Stomach (tissue), 19 donors: ENCODE data around the gene WBP1. TPM values are rescaled to one million over a fixed set of nuclear protein-coding genes. Genes with fewer than 3 reads are reported as not detected.

Experiments
- DNase-seq, 2 donors: peaks; one replicate each; pipeline versions ENCODE4 v3.0.0 to v3.0.0-alpha.2; 2013 to 2019
- H3K27ac ChIP-seq, 5 donors: fragments of 200-600 bp in 4 of 5; sonication (generic) in 4 of 5; one replicate each; pipeline ENCODE4 v1.5.1; 2013 to 2019; ENCODE audit warnings: mild to moderate bottlenecking in 1 of 5, moderate library complexity in 1 of 5
- H3K27me3 ChIP-seq, 3 donors: fragments of 200-600 bp; sonication (generic); one replicate each; pipeline ENCODE4 v1.5.1; 2017 to 2019; ENCODE audit warnings: mixed run types in 1 of 3
- H3K36me3 ChIP-seq, 4 donors: fragments of 200-600 bp; sonication (generic); 1 replicate in 3 of 4; 2 replicates in 1 of 4; pipeline ENCODE4 v1.5.1; 2016 to 2019
- H3K4me1 ChIP-seq, 4 donors: fragments of 200-600 bp; sonication (generic); one replicate each; pipeline ENCODE4 v1.5.1; 2016 to 2019
- H3K4me3 ChIP-seq, 4 donors: fragments of 200-600 bp; sonication (generic) in 3 of 4; one replicate each; pipeline ENCODE4 v1.5.1; 2016 to 2019; ENCODE audit warnings: mild to moderate bottlenecking in 1 of 4
- H3K9me3 ChIP-seq, 4 donors: fragments of 200-600 bp; sonication (generic); one replicate each; pipeline ENCODE4 v1.5.1; 2016 to 2019
- EP300 ChIP-seq: sonication (generic); formaldehyde crosslinking; IDR thresholded peaks from one replicate; pipeline ENCODE4 v1.6.1; 2017; ENCODE audit warnings: antibody characterized with exemption
- POLR2A ChIP-seq, 4 donors: fragments of 450-650 bp; IDR thresholded peaks; one replicate each; pipeline ENCODE4 v1.6.1; 2016; ENCODE audit warnings: antibody characterized with exemption in 4 of 4, control low read depth in 2 of 4, mild to moderate bottlenecking in 1 of 4, moderate library complexity in 1 of 4
- POLR2AphosphoS5 ChIP-seq, 3 donors: sonication (generic); formaldehyde crosslinking; IDR thresholded peaks; one replicate each; pipeline ENCODE4 v1.6.1; 2016; ENCODE audit warnings: antibody characterized with exemption in 3 of 3
- WGBS, 5 donors: extraction: QIAGEN DNeasy Blood & Tissue Kit in 3 of 5; methylation state at CpG; one replicate each; pipeline versions ENCODE4 v1.1.5 to v1.1.7; 2013 to 2018; 5-methylcytosine and 5-hydroxymethylcytosine counted together
- intact Hi-C: fragments of 100-400 bp; cut with DNase I; formaldehyde crosslinking; loops from one replicate; pipeline ENCODE4 v1.15.1; 2023; ENCODE audit warnings: low total_unique reads
- long read RNA-seq, 10 donors: transcript quantifications; one replicate each; lab custom pipeline, GENCODE V29; 2026
- polyA plus RNA-seq, 3 donors: library from polyadenylated mRNA; stranded (reverse); fragments of 200-250 nt; gene quantifications; one replicate each; pipeline ENCODE4 v1.2.3, GENCODE V29; 2013
- total RNA-seq, 5 donors: library from RNA; depleted of rRNA; stranded (reverse); fragments of >200 nt; gene quantifications; one replicate each; pipeline versions ENCODE4 v1.1.0 to v1.2.3, GENCODE V29; 2014 to 2016
- TF ChIP-seq, protein P1 (sequence below), 7 experiments: fragments of 450-650 bp in 4 of 7; fragments of 200-600 bp in 3 of 7; sonication (generic) in 3 of 7; IDR thresholded peaks; one replicate each; pipeline ENCODE4 v1.5.1; 2016 to 2019; ENCODE audit warnings: antibody characterized with exemption in 7 of 7, control low read depth in 2 of 7, mild to moderate bottlenecking in 1 of 7
- donor health status: healthy with polysubstance abuse.
- donor health status: Bipolar disorder and iron deficiency.
- donor health status: healthy.

WBP1 gene
- total RNA-seq, result 10 to 100 TPM in 4 of 5 donors, 1 to 10 TPM in 1; 1.8 to 59.4 (median 21.7) TPM
- 10 to 100 TPM; 78.9 to 82.4 (median 82.3) TPM for polyA plus RNA-seq
- long read RNA-seq, donor 1, transcript WBP1-201 (4 exons, 1,294 nt), result major isoform, 13 of 15 reads
- long read RNA-seq, donor 1, partial matches to known transcripts, result 0 of 15 reads
- long read RNA-seq, donor 1, other reads (novel, unspliced or antisense), result 0 of 15 reads
- long read RNA-seq, donor 2, transcript WBP1-201 (4 exons, 1,294 nt), result major isoform, 11 of 18 reads
- long read RNA-seq, donor 2, partial matches to known transcripts, result 0 of 18 reads
- long read RNA-seq, donor 2, other reads (novel, unspliced or antisense), result 0 of 18 reads
- long read RNA-seq, donor 3, transcript WBP1-201 (4 exons, 1,294 nt), result major isoform, 6 of 18 reads
- long read RNA-seq, donor 3, partial matches to known transcripts, result 7 of 18 reads
- long read RNA-seq, donor 3, other reads (novel, unspliced or antisense), result 0 of 18 reads
- long read RNA-seq, donor 4, partial matches to known transcripts, result 0 of 2 reads
- long read RNA-seq, donor 4, other reads (novel, unspliced or antisense), result 0 of 2 reads
- long read RNA-seq, donor 5, transcript WBP1-201 (4 exons, 1,294 nt), result major isoform, 11 of 37 reads
- long read RNA-seq, donor 5, transcript WBP1-212 (3 exons, 919 nt), result minor isoform, 5 of 37 reads
- long read RNA-seq, donor 5, partial matches to known transcripts, result 15 of 37 reads
- long read RNA-seq, donor 5, other reads (novel, unspliced or antisense), result 0 of 37 reads
- long read RNA-seq, donor 6, result 0 reads
- long read RNA-seq, donor 7, transcript WBP1-201 (4 exons, 1,294 nt), result major isoform, 17 of 38 reads
- long read RNA-seq, donor 7, partial matches to known transcripts, result 17 of 38 reads
- long read RNA-seq, donor 7, other reads (novel, unspliced or antisense), result 0 of 38 reads
- long read RNA-seq, donor 8, transcript WBP1-201 (4 exons, 1,294 nt), result major isoform, 17 of 39 reads
- long read RNA-seq, donor 8, transcript WBP1-208 (4 exons, 765 nt), result minor isoform, 5 of 39 reads
- long read RNA-seq, donor 8, partial matches to known transcripts, result 8 of 39 reads
- long read RNA-seq, donor 8, other reads (novel, unspliced or antisense), result 0 of 39 reads
- long read RNA-seq, donor 9, transcript WBP1-201 (4 exons, 1,294 nt), result major isoform, 10 of 30 reads
- long read RNA-seq, donor 9, transcript WBP1-212 (3 exons, 919 nt), result minor isoform, 7 of 30 reads
- long read RNA-seq, donor 9, partial matches to known transcripts, result 8 of 30 reads
- long read RNA-seq, donor 9, other reads (novel, unspliced or antisense), result 0 of 30 reads
- long read RNA-seq, donor 10, transcript WBP1-201 (4 exons, 1,294 nt), result major isoform, 5 of 7 reads
- long read RNA-seq, donor 10, partial matches to known transcripts, result 0 of 7 reads
- long read RNA-seq, donor 10, other reads (novel, unspliced or antisense), result 0 of 7 reads

DNA sequence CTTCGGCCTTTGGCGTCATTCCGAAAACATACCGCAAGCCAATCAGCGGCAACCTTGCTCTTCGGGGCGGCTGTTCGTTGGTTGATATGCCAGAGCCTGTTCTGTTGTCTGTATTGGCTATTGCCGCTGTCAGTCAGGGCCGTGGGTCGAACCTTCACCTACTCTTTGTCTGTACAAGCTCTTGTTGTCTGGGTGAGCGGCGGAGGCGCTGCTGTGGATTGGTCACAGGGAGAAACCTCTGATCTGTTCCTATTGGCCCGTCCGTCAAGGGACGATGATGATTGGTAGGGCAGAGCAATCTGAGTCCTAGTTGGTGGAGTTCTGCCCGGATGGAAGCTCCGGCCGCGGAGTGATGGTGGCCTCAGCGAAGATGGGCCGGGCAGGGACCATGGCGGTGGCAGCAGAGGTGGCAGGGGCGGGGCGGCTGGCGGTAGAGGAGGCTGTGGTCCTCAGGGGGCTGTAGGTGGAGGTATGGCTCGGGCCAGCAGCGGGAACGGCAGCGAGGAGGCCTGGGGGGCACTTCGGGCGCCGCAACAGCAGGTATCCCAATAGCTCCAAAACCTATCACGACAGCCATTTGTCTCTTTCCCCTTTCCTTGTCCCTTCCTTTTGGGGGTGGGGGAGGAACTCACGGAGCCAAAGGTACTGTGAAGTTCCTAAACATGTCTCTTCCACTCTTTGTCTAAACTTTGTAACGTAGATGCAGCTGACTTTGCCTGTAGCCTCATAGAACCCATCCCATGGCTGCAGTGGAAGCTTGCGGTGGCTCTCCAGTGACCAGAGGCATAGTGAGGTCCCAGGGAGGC lies at the start of gene WBP1:
WBP1 (plus strand) TSS at position 307 of the 806 bp plus-strand sequence; CDS start at position 472, 165 bp downstream.
- intact Hi-C loops, result no loop called here
- no peaks in the 10 kb centered on the region for H3K27me3 ChIP-seq
- peak within 1 kb of the TSS; percentile 67 to 81 (median 72) for H3K4me3 ChIP-seq
- peak within 1 kb of the TSS; percentile 93 to 99 (median 97) for H3K27ac ChIP-seq
- WGBS, 5 donors, result 0 to 1% (median 1%) methylated on average over 29 to 38 of the region's 38 CpGs
- H3K9me3 ChIP-seq, result no peaks in the 10 kb centered on the region
- H3K36me3 ChIP-seq, result peaks cover 5 to 25% (median 25%) of the 10 kb centered on the region in 4 donors
- peaks cover 37 to 57% (median 44%) of the 10 kb centered on the region in 4 donors for H3K4me1 ChIP-seq
- DNase-seq, result peak; percentile 100
- no peak for TF ChIP-seq EP300
- TF ChIP-seq POLR2A (IDR thresholded peaks at IDR 0.05), result peak in 1 of 4 donors; percentile 77
- peak; percentile 25 to 85 (median 81) for TF ChIP-seq POLR2AphosphoS5 (IDR thresholded peaks at IDR 0.05)

DNA sequence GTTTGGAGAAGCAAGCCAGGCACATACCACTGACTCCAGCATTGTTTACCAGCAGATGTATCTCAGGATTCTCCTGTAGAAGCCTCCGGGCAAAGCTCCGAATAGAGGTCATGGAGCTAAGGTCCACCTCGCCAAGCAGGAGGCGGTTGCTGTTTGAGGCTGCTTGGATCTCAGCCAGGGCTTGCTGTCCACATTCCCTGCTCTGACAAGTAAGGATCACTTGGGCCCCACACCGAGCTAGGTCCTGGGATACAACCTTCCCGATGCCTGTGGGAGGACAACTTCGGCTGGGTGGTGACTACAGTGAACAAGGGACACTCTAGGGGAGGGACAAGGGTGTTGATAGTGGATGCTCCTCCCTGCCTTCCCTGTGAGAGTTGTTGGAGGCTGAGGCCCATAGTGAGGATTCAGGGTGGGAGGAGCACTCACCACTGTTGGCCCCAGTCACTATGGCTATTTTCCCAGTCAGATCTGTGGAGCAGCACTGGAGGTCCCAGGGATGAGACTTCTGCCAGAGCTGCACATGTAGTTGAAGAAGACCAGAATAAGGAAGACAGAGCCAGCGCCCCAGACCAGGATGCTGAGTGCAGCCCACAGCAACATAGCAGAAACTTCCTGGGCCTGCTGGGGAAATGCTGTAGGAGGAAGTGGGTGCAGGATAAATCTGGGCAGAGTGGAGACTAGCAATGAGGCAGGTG lies 45.1 kb upstream of the WBP1 start:
- intact Hi-C loops, result no loop called here
- no peaks in the 10 kb centered on the region for H3K9me3 ChIP-seq
- peaks cover 0 to 23% (median 8%) of the 10 kb centered on the region in 3 donors for H3K27me3 ChIP-seq
- H3K27ac ChIP-seq, result peak overlapping the region in 4 of 5 donors; percentile 5 to 68 (median 54)
- peak overlapping the region in 3 of 4 donors; percentile 16 to 55 (median 23) for H3K4me3 ChIP-seq
- peaks cover 28 to 37% (median 32%) of the 10 kb centered on the region in 4 donors for H3K4me1 ChIP-seq
- WGBS, 5 donors, result 32 to 42% (median 38%) methylated on average over 7 to 8 of the region's 8 CpGs
- TF ChIP-seq POLR2AphosphoS5 (IDR thresholded peaks at IDR 0.05) (peak in 1 of 3 donors; percentile 33), EP300 (no peak)
- DNase-seq, result peak; percentile 47 to 73
- H3K36me3 ChIP-seq, result no peaks in the 10 kb centered on the region

DNA sequence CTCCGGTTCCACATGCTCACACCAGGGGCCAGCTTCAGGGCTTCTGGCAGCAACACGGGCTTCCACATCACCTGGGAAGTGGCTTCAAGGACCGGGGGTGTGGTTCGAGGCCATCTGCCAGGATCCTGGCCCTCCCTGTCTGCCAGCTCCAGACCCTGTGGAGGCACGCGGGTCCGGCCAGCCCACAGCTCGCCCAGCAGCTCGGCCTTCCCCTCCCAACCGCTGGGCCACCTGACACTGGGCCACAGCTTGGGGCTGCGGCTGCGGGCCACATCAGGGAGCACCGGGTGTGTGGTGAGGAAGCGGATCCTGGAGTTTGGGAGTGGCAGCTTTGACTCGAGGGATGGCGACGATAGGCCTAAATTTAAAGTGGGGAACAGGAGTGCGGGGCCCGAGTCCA lies 43.8 kb upstream of the WBP1 start:
- H3K4me3 ChIP-seq, result peak overlapping the region; percentile 46 to 56 (median 55)
- no peak for DNase-seq
- H3K9me3 ChIP-seq, result no peaks in the 10 kb centered on the region
- intact Hi-C loops, result no loop called here
- TF ChIP-seq POLR2A (IDR thresholded peaks at IDR 0.05) (no peak), EP300 (no peak), POLR2AphosphoS5 (IDR thresholded peaks at IDR 0.05) (no peak)
- TF ChIP-seq, protein P1, sequence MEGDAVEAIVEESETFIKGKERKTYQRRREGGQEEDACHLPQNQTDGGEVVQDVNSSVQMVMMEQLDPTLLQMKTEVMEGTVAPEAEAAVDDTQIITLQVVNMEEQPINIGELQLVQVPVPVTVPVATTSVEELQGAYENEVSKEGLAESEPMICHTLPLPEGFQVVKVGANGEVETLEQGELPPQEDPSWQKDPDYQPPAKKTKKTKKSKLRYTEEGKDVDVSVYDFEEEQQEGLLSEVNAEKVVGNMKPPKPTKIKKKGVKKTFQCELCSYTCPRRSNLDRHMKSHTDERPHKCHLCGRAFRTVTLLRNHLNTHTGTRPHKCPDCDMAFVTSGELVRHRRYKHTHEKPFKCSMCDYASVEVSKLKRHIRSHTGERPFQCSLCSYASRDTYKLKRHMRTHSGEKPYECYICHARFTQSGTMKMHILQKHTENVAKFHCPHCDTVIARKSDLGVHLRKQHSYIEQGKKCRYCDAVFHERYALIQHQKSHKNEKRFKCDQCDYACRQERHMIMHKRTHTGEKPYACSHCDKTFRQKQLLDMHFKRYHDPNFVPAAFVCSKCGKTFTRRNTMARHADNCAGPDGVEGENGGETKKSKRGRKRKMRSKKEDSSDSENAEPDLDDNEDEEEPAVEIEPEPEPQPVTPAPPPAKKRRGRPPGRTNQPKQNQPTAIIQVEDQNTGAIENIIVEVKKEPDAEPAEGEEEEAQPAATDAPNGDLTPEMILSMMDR (IDR thresholded peaks at IDR 0.05), result no peak
- WGBS, 5 donors, result 22 to 41% (median 26%) methylated on average over 12 to 19 of the region's 19 CpGs
- H3K36me3 ChIP-seq, result no peaks in the 10 kb centered on the region
- H3K4me1 ChIP-seq, result peaks cover 28 to 37% (median 32%) of the 10 kb centered on the region in 4 donors
- peak overlapping the region in 4 of 5 donors; percentile 52 to 73 (median 62) for H3K27ac ChIP-seq
- peaks cover 0 to 23% (median 8%) of the 10 kb centered on the region in 3 donors for H3K27me3 ChIP-seq
